KG1 (cell line): ENCODE results near the gene ACTL8.

Source experiments
- DNase-seq: peaks from one replicate; lab custom pipeline; 2025; lab: John Stamatoyannopoulos, UW

Gene ACTL8

DNA sequence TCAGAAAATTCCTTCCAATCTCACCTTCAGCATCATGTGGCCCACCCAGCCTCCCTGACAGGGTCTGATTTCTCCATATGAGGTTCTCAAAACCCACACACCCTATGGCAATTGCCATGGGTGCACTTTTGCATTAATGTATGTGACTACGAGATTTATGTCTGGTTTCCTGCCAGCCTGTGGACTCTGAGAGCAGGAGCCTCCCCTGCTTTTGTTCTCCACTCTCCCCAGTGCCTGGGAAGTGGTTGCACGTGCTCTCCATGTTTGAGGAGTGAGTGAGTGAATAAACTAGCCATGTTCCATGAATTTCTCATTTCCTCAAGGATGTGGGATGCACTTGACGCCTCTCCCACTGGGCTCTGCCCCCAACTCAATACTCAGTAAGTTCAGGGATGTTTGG is 91.2 kb downstream of the ACTL8 start:
- DNase-seq, result no peak

DNA sequence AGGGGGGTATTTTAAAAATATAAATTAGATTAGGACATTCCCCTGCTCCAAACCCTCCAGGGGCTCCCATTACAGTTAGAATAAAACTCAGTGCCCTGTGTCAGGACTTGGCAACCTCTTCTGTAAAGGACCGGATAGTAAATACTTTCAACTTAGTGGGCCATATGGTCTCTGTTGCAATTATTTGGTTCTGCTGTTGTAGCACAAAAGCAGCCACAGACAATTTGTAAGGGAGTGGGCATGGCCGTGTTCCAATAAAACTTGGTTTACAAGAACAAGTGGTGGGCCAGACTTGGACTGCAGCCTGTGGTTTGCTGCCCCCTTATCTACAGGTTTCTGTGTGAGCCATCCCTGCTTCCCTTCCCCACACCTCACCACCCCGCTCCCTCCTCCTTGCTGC is 92.0 kb downstream of the ACTL8 start:
- no peak for DNase-seq

DNA sequence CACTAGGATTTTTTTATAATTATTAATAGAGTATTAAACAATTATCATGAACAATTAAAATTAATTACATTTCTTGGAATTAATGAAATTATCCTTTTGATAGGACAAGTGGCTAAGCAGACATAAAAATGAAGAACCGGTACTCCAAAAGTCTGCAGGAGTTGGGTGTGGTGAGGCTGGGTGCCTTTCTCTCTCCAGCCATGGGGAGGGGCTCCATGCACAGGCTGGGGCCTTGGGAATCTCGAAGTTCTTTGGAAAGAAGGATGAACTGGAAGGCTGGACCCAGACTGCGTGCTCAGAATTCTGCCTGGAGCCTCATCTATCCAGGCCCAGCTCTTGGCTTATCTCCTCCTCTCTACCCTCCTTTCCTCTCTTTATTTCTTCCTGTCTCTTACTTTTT is 94.1 kb downstream of the ACTL8 start:
- no peak for DNase-seq

DNA sequence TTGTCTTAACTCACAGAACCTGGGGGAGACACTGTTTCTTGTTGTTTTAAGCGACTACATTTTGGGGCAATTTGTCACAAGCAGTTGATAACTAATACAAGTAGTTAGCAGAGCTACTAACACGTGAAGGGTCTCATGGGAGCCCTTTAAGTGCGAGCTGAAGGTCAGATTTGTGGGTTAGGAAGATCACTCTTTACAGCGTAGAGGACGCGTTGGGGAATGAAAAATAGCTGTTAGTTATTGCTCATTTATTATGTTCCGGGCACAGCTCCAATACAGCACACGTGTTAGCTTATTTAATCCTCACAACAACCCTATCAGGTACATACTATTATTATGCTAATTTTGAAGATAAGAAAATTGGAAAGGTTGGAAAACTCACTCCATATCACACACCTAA is 95.9 kb downstream of the ACTL8 start:
- no peak for DNase-seq

DNA sequence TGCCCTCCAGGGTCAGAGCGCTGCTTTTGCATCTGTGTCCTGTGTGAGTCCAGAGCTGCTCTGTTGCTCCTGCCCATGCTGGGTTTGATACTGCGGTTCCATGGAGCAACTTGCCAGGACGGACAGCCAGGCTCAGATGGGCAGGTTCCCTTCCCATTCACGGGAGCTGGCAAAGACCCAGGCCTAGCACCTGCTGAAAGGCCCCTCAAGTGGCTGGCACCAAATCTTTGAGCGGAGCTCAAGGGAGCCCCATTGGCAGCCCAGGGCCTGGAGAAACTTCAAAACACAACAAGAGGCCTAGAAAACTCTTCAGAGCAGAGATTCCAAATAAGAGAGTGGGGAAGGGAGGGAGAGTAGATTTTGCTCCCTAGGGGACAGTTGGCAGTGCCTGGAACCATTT is 97.2 kb downstream of the ACTL8 start:
- DNase-seq, result no peak

DNA sequence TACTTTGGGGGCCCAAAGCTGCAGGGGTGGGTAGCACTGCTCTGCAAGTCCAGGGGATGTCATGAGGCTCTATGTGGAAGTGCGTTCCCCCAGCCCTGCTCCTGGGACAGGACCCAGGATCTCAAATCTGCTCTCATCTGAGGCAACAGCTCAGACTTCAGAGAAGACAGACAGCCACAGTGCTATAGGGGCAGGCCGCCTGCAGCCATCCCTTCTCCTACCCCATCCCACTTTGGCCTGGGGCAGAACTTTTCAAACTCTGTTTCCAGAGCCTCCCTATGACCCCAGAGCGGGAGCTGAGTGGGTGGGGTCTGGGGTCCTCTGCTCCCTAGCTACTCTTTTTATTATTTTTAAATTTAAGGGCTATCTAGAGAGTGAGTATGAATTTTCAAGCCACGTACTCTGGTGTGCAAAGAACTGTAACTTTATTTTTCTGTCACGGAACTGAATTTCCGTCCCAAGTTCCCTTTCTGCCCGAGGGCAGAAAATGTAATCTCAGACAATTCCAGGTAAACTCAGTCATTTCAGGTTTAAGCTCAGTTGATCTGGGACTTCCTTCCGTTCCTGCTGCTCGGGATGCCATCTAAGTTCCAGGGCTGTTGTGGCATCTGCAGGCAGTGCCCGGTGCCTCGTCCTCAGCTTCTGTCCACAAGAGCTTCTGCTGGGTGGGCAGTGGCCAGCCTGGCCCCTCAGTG is 98.3 kb downstream of the ACTL8 start:
- no peak for DNase-seq

DNA sequence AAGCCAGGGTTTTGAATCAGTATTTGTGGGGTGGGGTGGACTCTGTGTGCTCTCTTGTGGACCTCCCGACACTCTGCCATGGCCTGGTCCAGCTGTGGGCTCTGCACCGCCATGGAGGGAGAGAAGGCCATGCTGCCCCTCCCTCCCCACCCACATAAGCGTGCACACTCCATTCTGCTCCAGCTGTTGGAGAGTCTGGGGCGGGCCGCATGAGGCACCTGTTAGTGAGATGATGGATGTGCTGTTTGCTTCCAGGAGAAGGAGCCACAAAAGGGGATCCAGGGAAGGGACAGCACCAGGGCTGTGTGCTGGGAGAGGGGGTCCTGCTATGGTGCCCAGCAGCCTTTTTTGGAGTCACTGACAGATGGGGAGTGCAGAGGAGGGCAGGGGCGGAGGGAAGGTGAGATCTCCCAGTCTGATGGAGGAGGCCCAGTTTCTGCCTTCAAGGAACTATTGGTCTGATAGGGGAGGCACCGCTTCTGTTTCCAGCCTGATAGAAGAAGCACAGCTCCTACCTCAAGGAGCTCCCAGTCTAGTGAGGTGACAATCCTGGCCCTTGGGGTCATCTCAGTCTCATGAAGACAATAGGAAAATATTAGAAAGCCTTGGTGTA is 101.5 kb downstream of the ACTL8 start:
- DNase-seq, result no peak

DNA sequence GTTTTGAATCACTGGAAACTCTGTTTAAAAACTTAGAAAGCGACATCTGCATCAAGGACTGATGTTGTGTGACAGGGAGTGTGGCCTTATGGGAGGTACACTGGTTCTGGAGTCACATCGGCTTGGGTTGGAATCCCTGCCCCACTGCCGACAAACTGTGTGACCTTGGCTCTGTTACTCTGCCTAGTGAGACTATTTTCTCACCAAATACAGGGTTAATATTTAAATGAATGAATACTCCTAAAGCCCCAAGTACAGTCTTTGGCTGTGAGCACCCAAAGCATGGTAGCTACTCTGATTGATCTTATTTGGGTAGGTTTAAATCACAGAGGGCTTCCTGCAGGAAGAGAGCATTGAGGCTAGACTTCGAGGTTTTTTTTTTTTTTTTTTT is 102.0 kb downstream of the ACTL8 start:
- no peak for DNase-seq

DNA sequence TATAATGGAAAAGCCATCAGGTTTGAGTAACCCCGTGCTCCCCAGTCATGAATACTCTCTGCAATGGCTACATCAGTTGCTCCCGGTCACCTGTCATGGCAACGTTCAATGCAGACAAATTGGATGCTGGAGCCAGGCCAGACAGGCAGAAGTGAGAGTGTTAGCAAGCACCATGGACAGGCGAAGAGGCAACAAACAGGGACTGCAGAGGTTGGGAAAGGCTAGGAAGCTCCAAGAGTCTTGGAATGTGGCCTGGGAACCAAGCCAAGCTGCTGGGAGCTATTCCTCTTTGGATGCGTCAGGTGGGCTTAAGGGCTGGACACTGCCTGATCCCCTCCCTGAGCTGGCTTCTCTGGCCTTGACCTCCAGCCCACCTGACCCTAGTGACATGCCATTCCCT is 102.9 kb downstream of the ACTL8 start:
- no peak for DNase-seq

DNA sequence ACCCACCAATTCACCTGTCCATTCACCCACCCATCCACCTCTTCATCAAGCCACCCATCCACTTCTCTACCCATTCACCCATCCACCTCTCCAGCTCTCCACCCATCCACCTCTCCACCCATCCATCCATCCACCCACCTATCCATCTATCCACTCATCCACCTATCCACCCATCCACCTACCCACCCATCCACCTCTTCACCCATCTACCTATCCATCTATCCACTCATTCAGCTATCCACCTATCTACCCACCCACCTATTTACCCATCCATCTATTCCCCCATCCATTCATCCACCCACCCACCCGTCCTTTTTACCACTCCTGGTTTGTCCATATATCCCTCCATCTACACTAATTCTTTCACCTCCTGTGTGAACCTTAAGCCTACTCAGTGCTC is 105.7 kb downstream of the ACTL8 start:
- DNase-seq, result no peak

DNA sequence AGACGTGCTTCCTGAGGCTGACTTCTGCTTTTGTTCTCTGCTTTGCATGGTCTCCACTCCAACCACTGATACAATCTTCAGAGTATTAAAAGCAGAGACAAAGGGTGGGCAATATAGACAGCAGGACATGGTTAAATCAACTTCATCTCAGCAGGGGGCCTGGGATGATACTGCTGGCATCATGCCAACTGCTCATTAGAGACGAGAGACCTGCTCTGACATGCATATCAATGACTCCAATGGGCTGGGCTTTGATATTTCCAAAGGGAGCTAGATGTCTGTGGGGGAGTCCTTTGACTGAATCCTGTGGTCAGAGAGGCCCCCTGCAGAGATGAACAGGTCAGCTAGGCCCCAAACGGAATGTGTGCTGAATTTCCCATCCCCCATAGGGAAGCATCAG is 106.6 kb downstream of the ACTL8 start:
- no peak for DNase-seq

DNA sequence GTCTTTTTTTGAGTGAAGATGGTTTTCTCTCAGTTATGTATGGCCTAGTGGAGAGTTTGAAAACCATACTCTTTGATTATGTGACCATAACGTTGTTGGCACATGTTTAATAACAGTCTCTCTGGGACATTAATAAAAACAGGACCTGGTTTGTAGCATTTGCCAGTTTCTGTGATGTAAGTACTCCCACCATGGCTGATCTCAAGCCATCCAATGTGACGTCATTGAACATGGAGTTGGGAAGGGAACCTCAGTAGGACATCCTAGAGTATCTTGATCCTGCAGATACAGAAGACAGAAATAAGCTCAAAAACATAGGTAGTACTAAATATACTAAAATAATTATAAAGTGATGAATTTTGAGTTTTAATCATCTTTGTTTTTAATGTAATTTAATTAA is 107.0 kb downstream of the ACTL8 start:
- no peak for DNase-seq

DNA sequence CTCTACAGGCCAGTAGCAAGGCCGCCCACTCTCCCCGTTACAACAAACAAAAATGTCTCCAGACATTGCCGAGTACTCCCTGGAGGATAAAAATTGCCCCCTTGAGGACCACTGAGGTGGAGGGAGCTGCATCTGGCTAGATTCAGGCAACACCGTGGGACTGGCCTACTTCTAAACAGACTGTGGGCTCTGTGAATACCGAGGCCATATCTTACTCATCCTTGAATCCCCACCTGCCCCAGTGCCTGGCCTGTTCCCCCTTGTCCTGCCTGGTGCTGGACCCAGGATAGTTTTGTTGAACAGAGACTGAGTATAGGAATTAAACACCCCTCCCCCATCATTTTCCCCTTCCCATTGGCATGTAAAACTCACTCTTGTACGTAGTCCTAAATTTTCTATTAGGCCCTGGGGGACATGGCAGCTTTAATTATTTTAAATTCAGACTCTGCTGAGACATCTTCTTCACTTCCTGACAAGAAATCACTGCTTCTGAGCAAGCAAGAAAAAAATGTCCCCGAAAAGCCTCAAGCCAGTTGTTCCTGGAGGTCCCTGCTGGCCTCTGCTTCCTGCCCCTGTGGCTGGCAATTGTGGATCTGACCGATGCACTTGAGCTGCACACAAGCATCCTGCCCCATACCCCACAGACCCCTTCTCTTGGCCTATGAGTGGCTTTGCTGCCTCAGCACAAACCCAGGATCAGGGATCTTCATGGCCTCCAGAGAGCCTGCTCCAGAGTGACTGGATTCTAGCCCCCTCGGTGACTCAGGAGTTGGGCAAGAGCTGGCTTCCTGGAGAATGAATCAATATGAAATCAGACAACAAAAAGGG is 111.0 kb downstream of the ACTL8 start:
- no peak for DNase-seq

DNA sequence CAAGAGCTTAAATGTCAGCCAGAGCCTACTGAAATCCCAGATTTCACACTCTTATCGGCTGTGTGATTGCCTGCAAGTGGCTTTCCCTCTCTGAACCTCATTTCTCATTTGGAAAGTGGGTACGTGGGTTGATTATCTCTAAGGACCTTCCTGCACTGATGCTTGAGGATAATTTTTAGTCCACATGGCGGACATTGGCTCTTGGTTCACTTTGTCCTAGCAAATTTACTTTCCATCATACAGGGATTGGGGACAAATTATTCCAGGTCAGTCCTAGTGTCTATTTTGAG is 111.6 kb downstream of the ACTL8 start:
- DNase-seq, result no peak

DNA sequence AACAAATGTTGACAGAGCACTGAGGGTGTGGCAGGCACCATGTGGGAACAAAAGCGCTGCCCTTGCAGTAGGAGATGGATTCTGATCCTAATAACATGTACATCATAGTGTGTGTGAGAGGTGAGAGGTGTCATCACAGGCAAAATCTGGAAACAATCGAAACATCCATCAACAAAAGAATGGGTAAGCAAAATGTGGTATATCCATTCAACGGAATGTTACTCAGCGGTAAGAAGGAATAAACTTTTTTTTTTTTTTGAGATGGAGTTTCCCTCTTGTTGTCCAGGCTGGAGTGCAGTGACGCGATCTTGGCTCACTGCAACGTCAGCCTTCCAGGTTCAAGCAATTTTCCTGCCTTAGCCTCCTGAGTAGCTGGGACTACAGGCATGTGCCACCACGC is 112.3 kb downstream of the ACTL8 start:
- DNase-seq, result no peak

DNA sequence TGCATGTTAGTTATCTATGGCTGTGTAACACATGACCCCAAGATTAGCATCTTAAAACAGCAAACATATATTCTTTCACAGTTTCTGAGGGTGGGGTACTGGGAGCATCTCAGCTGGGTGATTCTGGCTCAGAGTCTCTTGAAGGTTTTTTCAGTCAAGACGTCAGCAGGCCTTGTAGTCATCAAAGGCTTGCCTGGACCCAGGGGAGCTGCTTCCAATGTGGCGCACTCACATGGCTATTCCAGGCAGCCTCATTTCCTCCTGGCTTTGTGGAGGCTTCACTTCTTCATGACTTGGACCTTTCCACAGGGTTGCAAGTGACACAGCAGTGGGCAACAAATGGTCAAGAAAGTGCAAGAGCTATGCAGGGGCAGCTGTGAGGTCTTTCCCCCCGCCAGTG is 114.7 kb downstream of the ACTL8 start:
- no peak for DNase-seq

DNA sequence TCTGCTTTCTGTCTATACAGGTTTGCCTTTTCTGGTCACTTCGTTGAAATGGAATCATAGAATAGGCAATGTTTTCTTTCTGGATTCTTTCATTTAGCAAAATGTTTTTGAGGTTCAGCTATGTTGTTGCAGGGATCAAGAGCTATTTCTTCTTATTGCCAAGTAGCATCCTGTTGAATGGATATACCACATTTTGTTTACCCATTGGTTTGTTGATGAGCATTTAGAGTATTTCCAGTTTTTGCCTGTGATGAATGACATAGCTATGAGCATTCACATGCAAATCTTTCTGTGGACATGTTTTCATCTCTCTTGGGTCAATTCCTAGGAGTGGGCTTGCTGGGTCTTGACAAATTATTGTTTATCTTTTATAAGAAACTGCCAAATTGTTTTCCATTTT is 115.5 kb downstream of the ACTL8 start:
- DNase-seq, result no peak

DNA sequence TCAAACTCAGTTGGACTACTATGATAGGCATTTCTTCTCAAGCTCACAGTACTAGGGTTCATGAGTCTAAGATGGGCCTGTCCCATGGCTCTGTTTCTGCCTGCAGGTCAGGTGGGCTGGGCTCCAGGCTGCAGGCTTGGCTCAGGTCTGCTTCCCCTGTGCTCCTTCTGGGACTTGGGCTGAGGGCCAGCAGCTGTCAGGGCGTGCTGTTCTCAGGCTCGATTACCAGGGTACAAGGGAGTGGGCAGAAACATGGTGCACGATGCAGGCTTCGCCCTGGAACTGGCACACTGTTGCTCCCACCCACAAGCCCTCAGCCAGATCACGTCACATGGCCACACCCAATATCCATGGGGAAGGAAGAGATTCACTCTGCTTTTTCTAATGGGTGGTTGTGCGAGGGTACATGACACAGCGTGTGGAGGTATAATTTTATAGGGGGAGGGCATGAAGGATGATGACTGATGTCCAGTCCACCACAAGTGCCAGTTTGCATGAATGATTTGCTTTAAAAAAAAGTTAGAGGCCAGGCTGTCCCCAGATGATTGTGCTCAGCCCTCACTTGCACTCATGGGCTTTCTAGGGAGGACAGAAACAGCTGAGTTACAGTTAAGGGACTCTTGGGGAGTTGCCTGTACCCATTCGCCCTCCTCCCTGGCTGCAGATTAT is 118.0 kb downstream of the ACTL8 start:
- DNase-seq, result no peak

DNA sequence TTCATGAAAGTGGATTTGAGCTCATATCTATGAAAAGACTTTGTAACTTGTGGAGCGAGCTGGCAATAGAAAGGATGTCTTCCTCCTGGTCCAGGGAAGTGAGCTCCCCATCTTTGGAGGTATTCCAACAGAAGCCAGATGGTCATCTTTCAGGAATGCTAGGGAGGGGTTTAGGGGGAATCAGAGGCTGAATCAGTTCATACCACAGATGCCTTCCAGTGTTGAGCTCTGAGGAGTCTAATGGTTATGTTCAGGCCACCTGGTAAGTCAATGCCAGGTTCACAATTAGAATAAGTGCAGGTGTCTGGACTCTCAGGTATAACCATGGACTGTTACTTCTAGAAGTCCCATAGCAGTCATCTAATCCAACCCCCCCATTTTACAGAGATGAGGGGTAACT is 119.1 kb downstream of the ACTL8 start:
- DNase-seq, result no peak

DNA sequence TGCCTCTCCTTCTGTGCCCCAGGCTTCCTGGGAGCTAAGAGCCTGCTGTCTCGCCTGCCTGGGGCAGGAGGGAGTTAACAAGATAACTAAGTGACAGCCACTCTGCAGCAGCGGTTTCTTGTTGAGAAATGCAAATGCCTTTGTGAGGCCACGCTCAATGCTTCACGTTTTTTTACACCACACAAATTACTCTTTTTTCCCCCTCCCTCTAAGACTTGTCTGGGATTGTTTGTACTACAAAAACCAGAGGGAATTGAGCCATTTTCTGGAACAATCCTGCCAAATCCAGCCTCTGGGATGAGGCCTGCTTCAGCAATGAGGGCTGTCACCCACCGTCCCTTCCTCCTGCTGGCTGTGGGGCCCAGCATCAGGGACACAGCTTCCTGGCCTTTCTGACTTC is 119.6 kb downstream of the ACTL8 start:
- DNase-seq, result no peak

DNA sequence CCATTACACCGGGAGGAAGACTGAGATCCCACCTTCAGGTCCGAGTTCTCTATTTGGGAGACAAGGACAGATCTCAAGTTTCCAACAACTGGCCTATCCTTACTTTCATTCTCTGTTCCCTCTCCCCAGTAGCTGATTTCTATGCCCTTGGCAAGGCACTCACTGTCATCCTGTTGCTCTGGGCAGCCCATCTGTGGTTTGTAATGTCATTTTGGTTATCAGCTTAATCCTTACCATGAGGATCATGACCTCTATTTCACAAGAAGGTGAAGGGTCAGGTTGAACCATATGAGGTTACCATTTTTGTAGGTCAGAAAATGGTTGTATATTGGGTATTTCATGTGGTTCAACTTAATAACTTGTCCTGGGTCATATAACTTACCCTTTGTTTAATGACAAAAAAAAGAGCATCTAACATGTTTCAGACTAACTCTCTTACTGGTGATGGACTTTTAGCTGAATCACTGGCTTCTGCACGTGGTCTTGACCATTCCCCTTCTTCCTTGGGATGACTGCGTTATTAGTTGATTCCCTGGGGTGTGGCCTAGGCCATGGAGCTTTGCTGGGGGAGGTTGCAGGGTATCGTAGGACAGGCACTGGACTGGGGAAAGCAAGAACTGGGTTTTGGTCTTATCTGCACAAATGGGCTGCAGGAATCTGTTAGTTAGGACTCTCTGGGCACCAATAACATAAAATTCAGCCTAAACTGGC is 120.2 kb downstream of the ACTL8 start:
- no peak for DNase-seq

DNA sequence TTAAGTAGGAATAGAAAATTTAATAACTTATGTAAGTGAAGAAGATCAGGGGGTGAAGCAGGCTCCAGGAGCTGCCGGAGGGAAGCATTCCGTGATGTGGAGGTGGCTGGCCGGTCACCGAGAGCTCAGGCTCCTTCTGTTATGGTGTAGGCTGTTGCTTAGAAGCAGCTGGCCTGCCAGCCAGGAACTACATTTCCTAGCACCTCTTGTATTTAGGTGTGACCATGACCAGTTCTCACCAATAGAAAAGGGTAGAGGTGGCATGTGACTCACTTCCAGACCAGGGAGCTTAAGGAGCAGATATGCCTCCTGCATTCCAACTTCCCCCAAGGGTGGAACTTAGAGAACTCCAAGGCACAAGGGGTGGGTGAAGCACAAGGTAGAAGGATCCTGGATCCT is 120.7 kb downstream of the ACTL8 start:
- DNase-seq, result no peak
